ENCODE measurements around the gene LARGE2.

Gene LARGE2

GRCh38 chr11:45968901-45969300, 46.4 kb downstream of the LARGE2 start:
- Histone ChIP-seq H3K4me3 (ENCODE audit: low read length) (no peak overlapping the region), H3K9me3 (ENCODE audit: control insufficient read depth, insufficient read depth, low read length) (no peaks in the 10 kb centered on the region), H3K36me3 (ENCODE audit: control insufficient read depth, low read length) (peaks cover 44% of the 10 kb centered on the region), H3K9me2 (replicated peaks; ENCODE audit: control insufficient read depth, low read length) (no peaks in the 10 kb centered on the region), H3K79me2 (ENCODE audit: control insufficient read depth, low read length) (no peaks in the 10 kb centered on the region), H4K20me1 (ENCODE audit: control insufficient read depth, insufficient read depth, low read depth, low read length) (no peaks in the 10 kb centered on the region), H3K4me2 (ENCODE audit: low read length) (no peak overlapping the region), H3K4me1 (ENCODE audit: control insufficient read depth, low read length) (peaks cover 8% of the 10 kb centered on the region), H3F3A (ENCODE audit: control insufficient read depth, insufficient read depth) (peaks cover 5% of the 10 kb centered on the region; the same call in 1 of the 2 replicates), H3K27me3 (ENCODE audit: control insufficient read depth, low read length) (no peaks in the 10 kb centered on the region), H3K27ac (ENCODE audit: low read depth, low read length) (no peak overlapping the region)
- no peak for TF ChIP-seq EZH2phosphoT487 (IDR thresholded peaks at IDR 0.05; ENCODE audit: borderline replicate concordance, low read length)
- TF ChIP-seq CTCF (IDR thresholded peaks at IDR 0.05; ENCODE audit: low read depth, low read length, poor library complexity, severe bottlenecking): no peak

DNA sequence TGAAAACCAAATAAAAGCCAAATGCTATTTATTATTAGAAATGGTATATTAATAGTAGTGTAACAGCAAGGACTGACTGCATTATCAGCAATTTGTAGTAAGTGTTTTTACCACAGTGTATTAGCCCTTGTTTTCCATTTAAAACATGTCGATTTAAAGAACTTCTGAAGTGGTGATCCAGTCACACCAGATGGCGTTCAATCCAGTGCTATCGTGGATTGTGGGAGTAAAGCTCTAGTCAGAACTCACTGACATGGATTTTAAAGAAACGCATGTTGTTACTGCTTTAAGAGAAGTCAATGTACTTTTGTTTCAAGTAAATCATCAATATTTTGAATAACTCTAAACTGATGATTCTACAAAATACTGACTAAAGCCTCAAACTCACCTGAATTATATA, 51.1 kb downstream of the LARGE2 start:
- Histone ChIP-seq H3K4me3 (ENCODE audit: low read length) (no peak overlapping the region), H4K20me1 (ENCODE audit: control insufficient read depth, insufficient read depth, low read depth, low read length) (no peaks in the 10 kb centered on the region), H3K27ac (ENCODE audit: low read depth, low read length) (no peak overlapping the region), H3F3A (ENCODE audit: control insufficient read depth, insufficient read depth) (no peaks in the 10 kb centered on the region), H3K4me2 (ENCODE audit: low read length) (no peak overlapping the region), H3K27me3 (ENCODE audit: control insufficient read depth, low read length) (no peaks in the 10 kb centered on the region), H3K36me3 (ENCODE audit: control insufficient read depth, low read length) (peaks cover 32% of the 10 kb centered on the region), H3K9me3 (ENCODE audit: control insufficient read depth, insufficient read depth, low read length) (no peaks in the 10 kb centered on the region), H3K79me2 (ENCODE audit: control insufficient read depth, low read length) (no peaks in the 10 kb centered on the region), H3K9me2 (replicated peaks; ENCODE audit: control insufficient read depth, low read length) (no peaks in the 10 kb centered on the region), H3K4me1 (ENCODE audit: control insufficient read depth, low read length) (no peaks in the 10 kb centered on the region)
- no peak for TF ChIP-seq EZH2phosphoT487 (IDR thresholded peaks at IDR 0.05; ENCODE audit: borderline replicate concordance, low read length)
- no peak for TF ChIP-seq CTCF (IDR thresholded peaks at IDR 0.05; ENCODE audit: low read depth, low read length, poor library complexity, severe bottlenecking)

DNA sequence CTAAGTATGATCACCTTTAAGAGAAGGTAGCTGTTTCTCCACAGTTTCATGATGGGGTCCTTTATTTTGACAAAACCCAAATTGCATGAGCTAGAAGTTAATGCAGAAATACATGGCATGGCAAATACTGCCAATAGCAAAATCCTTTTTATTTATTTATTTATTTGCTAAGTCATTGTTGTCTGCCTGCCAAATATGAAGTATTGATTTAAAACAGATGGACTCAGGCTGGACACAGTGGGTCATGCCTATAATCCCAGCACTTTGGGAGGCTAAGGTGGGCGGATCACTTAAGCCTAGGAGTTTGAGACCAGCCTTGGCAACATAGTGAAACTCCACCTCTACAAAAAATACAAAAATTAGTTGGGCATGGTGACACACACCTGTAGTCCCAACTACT, 52.4 kb downstream of the LARGE2 start:
- no peak overlapping the region for H3K27ac ChIP-seq (ENCODE audit: low read depth, low read length)
- no peaks in the 10 kb centered on the region for H3K9me2 ChIP-seq (replicated peaks; ENCODE audit: control insufficient read depth, low read length)
- no peak overlapping the region for H3K4me2 ChIP-seq (ENCODE audit: low read length)

More for the DNA sequence above, 52.4 kb downstream of the LARGE2 start:
- no peaks in the 10 kb centered on the region for H3K4me1 ChIP-seq (ENCODE audit: control insufficient read depth, low read length)
- peaks cover 34% of the 10 kb centered on the region for H3K36me3 ChIP-seq (ENCODE audit: control insufficient read depth, low read length)
- H3K27me3 ChIP-seq (ENCODE audit: control insufficient read depth, low read length): no peaks in the 10 kb centered on the region
- no peaks in the 10 kb centered on the region for H3K79me2 ChIP-seq (ENCODE audit: control insufficient read depth, low read length)
- no peaks in the 10 kb centered on the region for H3F3A ChIP-seq (ENCODE audit: control insufficient read depth, insufficient read depth)
- H3K4me3 ChIP-seq (ENCODE audit: low read length): no peak overlapping the region
- no peaks in the 10 kb centered on the region for H4K20me1 ChIP-seq (ENCODE audit: control insufficient read depth, insufficient read depth, low read depth, low read length)
- TF ChIP-seq EZH2phosphoT487 (IDR thresholded peaks at IDR 0.05; ENCODE audit: borderline replicate concordance, low read length) (no peak), CTCF (IDR thresholded peaks at IDR 0.05; ENCODE audit: low read depth, low read length, poor library complexity, severe bottlenecking) (no peak)
- H3K9me3 ChIP-seq (ENCODE audit: control insufficient read depth, insufficient read depth, low read length): no peaks in the 10 kb centered on the region

All from DOHH2 (cell line).